NOMO-1 treated with DMSO at 0.1 percent for 48 hours (cell line): ENCODE data around the gene CABP2.

ENCODE experiments used
- DNase-seq: peaks from one replicate; lab custom pipeline; 2025; ENCODE audit not compliant: unreplicated experiment; lab: John Stamatoyannopoulos, UW

Gene CABP2

DNA sequence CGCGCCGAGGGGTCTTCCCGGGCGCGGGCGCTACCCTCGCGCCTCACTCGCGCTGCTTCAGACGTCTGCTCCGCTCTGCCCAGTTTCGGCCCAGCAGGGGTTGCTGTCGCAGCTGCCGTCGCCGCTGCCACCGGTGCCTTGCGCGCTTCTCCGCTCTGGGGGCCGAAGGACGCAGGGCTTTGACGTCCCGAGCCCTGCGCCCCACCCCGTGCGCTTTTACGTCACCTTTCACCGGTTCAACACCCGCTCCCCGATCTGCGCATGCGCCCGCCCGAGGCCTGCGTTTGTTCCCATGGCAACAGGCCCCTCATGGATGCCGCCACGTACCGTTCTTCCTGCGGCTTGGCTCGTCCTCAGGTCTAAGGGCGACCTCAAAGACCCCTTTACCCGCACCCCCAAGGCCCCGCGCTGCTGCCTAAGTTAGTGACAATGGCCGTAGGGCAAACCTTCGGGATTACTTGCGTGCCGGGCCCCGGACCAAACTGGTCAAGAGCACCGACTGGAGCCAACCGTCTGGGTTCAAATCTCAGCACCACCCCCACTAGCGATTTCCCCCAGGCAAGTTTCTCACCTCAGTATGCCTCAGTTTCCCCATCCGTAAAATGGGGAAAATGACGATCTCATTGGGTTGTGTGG lies 14.6 kb downstream of the CABP2 start:
- peak; percentile 92 for DNase-seq

- DNase-seq: peak; percentile 98
Measured at GRCh38 chr11:67507864-67508485, 15.3 kb downstream of the CABP2 start, which contains the start of gene CDK2AP2. Gene CDK2AP2 (minus strand): TSS chr11:67508162. CDS start chr11:67508082, 80 bp downstream.

DNA sequence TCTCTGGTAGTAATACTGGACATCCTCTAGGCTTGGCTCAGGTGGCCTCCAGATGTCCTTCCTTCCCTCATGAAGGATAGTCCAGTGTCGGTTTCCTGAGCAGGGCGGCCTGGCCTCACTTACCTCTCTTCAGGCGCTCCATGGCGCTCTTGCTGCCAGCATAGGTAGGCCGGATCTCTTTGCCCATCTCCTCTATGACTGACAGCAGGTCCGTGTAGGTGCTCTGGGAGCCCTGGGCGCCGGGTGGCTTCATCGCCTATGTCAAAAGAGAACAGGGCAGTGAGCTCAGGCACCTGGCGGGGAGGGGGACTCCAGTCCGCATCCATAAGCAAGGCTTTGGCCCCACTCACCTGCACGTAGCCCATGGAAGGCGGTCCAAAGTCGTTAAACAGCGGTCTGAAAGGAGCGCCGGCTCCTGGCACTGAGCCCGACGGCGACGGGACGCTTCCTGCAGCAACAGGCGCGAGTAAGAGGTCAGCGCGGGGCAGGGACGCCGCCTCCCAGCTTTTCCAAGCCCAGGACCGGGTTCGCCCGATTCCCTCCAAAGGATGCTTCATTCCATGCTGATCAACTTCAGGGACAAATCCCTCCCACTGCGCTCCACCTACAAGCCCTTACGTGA lies 15.9 kb downstream of the CABP2 start:
- DNase-seq: no peak

DNA sequence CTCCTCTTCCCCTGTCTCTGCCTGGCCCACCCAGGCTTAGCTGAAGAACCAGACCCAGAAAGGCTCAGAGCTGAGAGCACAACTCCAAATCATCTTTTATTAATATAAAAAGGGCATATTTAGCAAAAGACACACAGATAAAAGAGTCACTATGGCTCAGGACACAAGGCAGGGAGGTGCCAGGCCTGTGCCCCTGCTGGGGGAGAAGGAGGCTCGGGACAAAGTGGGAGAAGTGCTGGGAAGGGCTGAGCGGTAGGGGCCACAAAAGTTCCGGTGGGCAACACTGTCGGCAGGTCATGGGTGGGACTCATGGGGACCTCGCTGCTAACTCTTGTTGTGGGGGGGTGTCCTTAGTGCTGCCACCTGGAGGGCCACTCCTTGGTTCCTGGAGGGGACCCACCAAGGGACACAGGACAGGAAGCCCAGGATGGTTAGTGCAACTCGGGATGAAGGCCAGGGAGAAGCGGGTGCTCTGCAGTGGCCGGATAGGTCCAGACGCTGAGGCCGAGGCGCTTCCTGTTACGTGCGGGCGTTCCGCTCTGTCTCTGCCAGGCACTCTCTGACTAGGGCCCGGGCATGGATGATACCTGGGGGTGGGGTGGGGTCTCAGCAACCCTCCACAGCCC lies 16.7 kb downstream of the CABP2 start:
- DNase-seq: no peak

- DNase-seq: peak; percentile 87
Measured at GRCh38 chr11:67505605-67506396, 17.4 kb downstream of the CABP2 start.

- DNase-seq: peak; percentile 36
Measured at GRCh38 chr11:67504950-67505581, 18.2 kb downstream of the CABP2 start, which contains the start of gene PITPNM1. Gene PITPNM1 (minus strand): TSS chr11:67505363. CDS start chr11:67504180, 1,183 bp downstream.

DNA sequence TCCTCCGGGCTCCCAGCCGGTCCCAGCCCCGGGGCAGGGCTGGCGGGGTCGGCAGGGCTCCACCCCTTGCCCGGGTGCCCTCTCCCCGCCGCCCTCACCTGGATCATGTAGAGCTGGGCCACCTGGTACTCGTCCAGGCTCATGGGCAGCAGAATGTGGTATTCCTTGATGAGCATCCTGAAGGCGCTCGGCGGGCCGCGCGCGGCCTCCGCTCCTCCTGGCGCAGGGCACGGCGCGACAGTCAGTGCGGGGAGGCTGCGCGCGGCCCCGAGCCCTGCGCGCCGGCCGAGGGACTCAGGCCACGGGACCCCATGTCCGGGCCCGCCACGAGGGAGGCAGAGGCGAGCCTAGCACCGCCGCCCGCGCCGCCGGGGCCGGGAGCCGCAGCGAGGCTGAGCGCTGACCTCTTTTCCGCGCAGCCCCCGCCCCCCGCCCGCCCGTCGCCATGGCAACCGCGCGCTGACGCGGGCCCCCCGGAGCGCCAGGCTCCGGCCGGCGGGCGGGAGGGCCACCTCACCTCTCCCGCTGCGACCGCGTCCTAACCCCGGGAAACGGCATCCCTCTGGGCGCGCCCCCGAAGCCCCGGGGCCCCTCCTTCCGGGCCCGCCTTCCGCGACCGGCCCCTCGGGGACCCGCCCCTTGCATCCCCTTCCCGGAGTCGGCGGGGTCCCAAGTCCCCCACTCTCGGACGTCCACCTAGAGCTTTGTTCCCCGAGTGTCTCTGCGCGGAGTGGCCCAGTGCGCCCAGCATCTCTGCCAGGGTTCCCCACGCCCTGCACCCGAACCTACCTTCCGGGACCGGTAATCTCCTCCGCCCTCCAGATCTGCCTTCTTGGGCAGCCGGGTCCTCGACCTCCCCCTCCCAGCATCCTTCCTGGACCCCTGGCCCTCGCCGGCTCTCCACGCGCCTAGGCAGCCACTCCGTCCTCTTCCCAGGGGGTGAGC lies 19.0 kb downstream of the CABP2 start:
- DNase-seq: no peak

- DNase-seq: no peak
Measured at GRCh38 chr11:67503119-67504004, 19.9 kb downstream of the CABP2 start.

DNA sequence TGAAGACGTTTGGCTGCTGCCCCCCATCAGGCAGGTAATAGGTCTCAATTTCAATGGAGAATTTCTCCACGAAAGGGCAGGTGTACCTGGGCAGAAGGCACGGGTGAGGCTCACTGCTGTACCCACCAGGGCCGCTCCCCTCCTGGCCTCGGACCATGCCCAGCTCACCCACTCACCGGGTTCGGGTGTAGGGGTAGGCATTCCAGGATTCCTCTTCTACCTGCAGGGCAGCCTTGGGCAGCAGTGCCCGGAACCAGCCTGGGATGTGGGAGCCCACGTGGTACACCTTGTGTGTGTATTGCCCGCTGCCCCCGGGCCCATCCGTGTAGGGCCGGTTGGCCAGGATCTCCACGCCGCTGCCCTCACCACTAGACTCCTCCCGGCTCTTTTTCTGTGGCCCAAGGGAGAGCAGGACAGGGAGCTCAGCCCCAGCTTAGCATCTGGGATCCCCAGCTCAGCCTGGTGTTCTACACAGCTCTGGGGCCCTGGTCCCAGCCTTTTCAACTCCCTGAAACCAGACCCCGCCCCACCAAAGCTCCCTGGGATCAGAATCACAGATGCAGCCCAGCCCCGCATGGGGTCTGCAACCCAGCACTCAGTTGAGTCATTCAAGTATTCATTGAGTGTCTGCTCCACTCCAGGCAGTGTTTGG lies 20.8 kb downstream of the CABP2 start:
- no peak for DNase-seq

DNA sequence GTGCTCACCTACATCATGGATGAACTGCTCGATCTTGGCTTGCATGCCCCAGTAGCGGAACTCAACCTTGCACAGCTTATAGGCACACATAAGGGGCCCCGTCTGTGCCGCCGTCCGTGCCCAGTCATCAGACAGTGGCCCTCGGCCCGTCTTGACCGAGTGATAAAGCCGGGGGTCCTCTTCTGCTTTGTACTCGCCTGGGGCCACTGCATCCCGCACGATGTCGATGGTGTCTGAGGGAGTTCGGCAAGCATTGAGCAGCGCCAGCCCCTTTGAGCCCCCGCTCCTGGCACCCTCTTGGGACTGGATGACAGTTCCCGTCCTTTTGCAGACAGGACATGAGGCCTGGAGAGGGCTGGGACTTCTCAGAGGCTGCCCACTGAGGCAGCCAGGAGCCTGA lies 21.4 kb downstream of the CABP2 start:
- DNase-seq: no peak

DNA sequence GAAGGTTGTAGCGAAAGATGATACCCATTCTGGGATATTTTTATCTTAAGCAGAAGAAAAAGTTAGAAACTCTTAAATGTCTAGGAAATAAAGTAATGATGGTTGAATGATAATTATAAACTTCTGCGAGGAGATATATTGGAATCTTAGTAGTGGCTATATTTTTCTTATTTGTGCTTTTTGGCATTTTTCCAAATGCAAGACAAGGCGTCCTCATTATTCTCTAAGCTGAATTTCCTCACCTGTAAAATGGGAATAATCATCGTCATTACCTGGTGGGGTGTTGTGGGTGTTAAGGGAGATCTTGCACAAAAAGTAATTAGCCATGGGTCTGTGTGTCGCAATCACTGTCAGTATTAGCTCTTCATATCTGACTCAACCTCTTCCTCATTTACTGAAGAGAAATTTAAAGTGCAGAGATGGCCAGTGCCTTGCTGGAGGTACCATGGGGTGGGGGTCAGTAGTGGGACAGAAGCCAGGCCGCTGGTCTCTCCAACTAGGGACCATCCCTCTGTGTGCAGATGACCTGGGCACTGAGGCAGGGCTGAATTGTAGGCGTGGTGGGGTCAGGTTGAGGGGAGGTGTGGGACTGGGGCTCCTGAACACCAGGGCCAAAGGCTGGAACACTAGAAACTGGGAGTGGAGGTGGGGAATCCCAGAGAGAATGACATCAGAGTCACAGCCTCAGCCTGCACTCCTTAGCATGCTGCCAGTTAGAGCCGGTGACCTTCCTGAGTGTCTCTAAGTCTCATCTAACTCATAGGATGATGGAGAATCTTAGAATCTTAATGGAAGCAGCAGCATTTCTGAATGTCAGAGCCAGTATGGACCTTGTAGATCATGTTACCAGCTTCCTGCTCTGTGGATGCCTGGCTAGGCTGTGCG lies 22.2 kb downstream of the CABP2 start:
- DNase-seq: peak; percentile 85

DNA sequence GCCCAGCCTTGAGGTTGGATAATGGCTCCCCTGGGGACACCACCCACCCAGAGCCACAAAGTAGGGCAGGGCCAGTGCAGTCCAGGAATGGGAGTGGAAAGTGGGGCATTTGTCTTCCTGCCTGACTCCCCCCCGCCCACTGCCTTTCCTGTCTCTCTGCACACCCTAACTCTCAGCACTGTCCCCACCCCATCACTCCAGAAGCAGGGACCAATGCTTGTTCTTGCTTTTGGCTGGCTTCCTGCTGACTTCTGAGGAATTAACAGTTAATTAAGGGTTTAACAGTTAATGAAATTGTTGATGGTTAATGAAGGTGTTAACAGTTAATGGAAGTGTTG lies 22.8 kb downstream of the CABP2 start:
- DNase-seq: no peak

- no peak for DNase-seq
Measured at GRCh38 chr11:67499808-67500483, 23.3 kb downstream of the CABP2 start.

DNA sequence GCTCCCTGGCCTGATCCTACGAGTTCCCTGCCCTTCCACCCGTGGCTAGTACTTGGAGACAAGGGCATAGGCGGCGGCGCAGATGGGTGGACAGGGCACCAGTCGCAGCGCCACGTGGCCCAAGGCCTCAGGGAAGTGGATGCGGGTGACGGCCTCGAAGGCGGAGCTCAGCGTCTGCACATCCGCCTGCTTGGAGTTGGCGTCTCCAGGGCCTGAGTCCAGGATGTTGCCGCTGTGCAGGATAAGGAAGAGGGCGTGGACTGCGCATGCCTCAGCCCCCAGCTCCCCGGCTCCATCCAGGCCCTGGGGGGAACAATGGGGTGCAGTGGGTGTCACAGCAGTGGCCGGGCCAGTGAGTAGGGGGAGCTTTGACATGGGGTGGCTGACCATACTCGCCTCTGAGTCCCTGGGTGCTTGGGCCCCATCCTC lies 24.7 kb downstream of the CABP2 start:
- DNase-seq: no peak

- DNase-seq: no peak
Measured at GRCh38 chr11:67497656-67498291, 25.5 kb downstream of the CABP2 start.

DNA sequence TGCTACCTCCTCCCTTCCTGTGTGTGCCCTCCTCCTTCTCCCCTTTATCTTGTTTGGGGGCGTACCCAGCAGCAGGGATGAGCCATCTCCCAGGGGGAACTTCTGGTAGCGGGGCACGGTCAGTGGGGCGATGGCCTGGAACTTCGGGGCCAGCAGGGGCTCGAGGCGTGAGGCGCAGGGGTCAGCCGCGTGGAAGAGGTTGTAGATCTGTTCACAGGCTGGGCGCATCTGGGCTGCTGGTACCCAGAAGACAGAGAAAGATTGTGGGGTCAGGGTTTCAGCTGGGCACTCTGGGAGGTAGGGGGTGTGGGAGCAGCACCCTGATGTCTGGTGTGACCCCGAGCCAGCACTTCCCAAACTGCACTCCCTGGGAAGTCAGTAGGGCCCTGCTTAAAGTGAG lies 27.1 kb downstream of the CABP2 start:
- no peak for DNase-seq
